ENCODE results near the gene TAOK2.
"Not testable (repeated sequence)": the region's sequence is repeated elsewhere in the genome, so short reads cannot be mapped to it uniquely, and the experiment has no call there.

Gene TAOK2

GRCh38 chr16:30004811-30005242 lies 31.2 kb downstream of the TAOK2 start:
- DNase-seq, result no peak

GRCh38 chr16:30005341-30006094 lies 31.9 kb downstream of the TAOK2 start:
- peak; percentile 6 for DNase-seq

GRCh38 chr16:30006095-30006473 lies 32.4 kb downstream of the TAOK2 start:
- DNase-seq, result no peak

GRCh38 chr16:30006659-30007377 lies 33.1 kb downstream of the TAOK2 start:
- DNase-seq, result no peak

GRCh38 chr16:30007378-30007895 lies 33.8 kb downstream of the TAOK2 start:
- no peak for DNase-seq

- no peak for DNase-seq
Measured at GRCh38 chr16:30009085-30009862, 35.6 kb downstream of the TAOK2 start.

GRCh38 chr16:30009990-30010843 lies 36.5 kb downstream of the TAOK2 start:
- DNase-seq, result no peak

GRCh38 chr16:30010844-30011713 lies 37.4 kb downstream of the TAOK2 start, which contains the start of gene DOC2A:
Gene DOC2A, minus strand, starts transcription at chr16:30011027. Its CDS starts 805 bp downstream, at chr16:30010222.
- no peak for DNase-seq

- no peak for DNase-seq
Measured at GRCh38 chr16:30011714-30012504, 38.2 kb downstream of the TAOK2 start.

GRCh38 chr16:30012598-30012997 lies 38.9 kb downstream of the TAOK2 start:
- not testable (repeated sequence) for DNase-seq

GRCh38 chr16:30015450-30015849 lies 41.8 kb downstream of the TAOK2 start:
- not testable (repeated sequence) for DNase-seq

GRCh38 chr16:30016555-30017276 lies 43.0 kb downstream of the TAOK2 start:
- DNase-seq, result no peak

GRCh38 chr16:30017277-30017656 lies 43.6 kb downstream of the TAOK2 start:
- no peak for DNase-seq

- not testable (repeated sequence) for DNase-seq
Measured at GRCh38 chr16:30017937-30018336, 44.3 kb downstream of the TAOK2 start.

- no peak for DNase-seq
Measured at GRCh38 chr16:30018731-30019158, 45.1 kb downstream of the TAOK2 start.

GRCh38 chr16:30022887-30023286 lies 49.2 kb downstream of the TAOK2 start, which contains the start of gene C16orf92:
Gene C16orf92, plus strand, starts transcription at chr16:30023198. Its CDS starts 143 bp downstream, at chr16:30023341.
- no peak for DNase-seq

- DNase-seq, result no peak
Measured at GRCh38 chr16:30023586-30023985, 49.9 kb downstream of the TAOK2 start.

GRCh38 chr16:30024451-30024850 lies 50.8 kb downstream of the TAOK2 start:
- no peak for DNase-seq

- no peak for DNase-seq
Measured at GRCh38 chr16:30025156-30025555, 51.5 kb downstream of the TAOK2 start.
